HL-60 (cell line): ENCODE results near the gene COL4A6.

Experiments used
- DNase-seq, 2 experiments: peaks; one replicate each; pipeline ENCODE4 v3.0.0-alpha.2; 2010 to 2020; ENCODE audit warnings: low read depth in 1 of 2, low spot score in 1 of 2
- H3K27ac ChIP-seq: fragments of 250-450 bp; sonication (Bioruptor Pico); replicated peaks from 2 replicates; pipeline ENCODE4 v1.5.1; 2020; ENCODE audit warnings: mild to moderate bottlenecking, moderate library complexity
- H3K27me3 ChIP-seq: fragments of 250-450 bp; sonication (Bioruptor Pico); 2 replicates; pipeline ENCODE4 v1.5.1; 2021; ENCODE audit warnings: mild to moderate bottlenecking, moderate library complexity; ENCODE audit not compliant: insufficient read depth, poor library complexity, severe bottlenecking
- H3K4me3 ChIP-seq: replicated peaks from 2 replicates; pipeline ENCODE4 v1.5.1; 2011; ENCODE audit warnings: mild to moderate bottlenecking, control low read depth, low read length; ENCODE audit not compliant: insufficient read depth
- GABPA ChIP-seq: IDR thresholded peaks from 2 replicates; pipeline ENCODE4 v1.6.1; 2012; ENCODE audit warnings: low read depth
- POLR2AphosphoS5 ChIP-seq: IDR thresholded peaks from 2 replicates; pipeline ENCODE4 v1.6.1; 2012; ENCODE audit warnings: low read depth
- SPI1 ChIP-seq: IDR thresholded peaks from 2 replicates; pipeline ENCODE4 v1.6.1; 2012; ENCODE audit warnings: low read depth, mild to moderate bottlenecking, borderline replicate concordance
- TF ChIP-seq, protein P1 (sequence below): IDR thresholded peaks from one replicate; pipeline ENCODE4 v1.5.1; 2011; ENCODE audit warnings: low read length, control low read depth, inconsistent platforms; ENCODE audit not compliant: insufficient read depth
- TF ChIP-seq, protein P2 (sequence below): IDR thresholded peaks from 2 replicates; pipeline ENCODE4 v1.6.1; 2012; ENCODE audit warnings: low read depth; ENCODE audit not compliant: insufficient replicate concordance

The COL4A6 gene

DNA sequence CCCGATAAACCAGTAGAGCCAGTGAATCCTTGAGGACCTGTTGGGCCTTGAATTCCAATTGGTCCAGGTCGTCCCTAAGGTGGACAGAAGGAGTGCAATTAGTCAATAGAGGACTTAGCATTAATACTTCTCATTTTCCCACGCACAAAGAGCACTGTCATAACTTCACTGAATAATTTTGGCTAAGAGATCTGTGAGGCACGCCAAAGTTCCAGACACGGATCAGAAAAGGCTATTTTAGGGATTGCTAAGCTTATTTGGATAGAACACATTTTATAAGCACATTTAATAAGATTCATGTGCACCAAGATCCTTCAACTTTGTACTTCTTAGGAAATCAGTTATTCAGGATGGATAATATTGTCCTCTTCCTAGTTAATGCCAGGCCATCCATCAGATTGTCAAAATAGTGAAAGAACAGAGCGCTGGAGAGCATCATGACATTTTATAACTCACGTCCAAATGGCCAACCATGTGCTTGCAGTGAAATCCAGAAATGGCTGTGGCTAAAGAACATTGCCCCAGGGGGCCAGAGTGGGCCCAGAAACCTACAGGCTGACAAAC is 216.8 kb downstream of the COL4A6 start:
- H3K27me3 ChIP-seq, result peaks cover 2% of the 10 kb centered on the region
- TF ChIP-seq, protein P1, sequence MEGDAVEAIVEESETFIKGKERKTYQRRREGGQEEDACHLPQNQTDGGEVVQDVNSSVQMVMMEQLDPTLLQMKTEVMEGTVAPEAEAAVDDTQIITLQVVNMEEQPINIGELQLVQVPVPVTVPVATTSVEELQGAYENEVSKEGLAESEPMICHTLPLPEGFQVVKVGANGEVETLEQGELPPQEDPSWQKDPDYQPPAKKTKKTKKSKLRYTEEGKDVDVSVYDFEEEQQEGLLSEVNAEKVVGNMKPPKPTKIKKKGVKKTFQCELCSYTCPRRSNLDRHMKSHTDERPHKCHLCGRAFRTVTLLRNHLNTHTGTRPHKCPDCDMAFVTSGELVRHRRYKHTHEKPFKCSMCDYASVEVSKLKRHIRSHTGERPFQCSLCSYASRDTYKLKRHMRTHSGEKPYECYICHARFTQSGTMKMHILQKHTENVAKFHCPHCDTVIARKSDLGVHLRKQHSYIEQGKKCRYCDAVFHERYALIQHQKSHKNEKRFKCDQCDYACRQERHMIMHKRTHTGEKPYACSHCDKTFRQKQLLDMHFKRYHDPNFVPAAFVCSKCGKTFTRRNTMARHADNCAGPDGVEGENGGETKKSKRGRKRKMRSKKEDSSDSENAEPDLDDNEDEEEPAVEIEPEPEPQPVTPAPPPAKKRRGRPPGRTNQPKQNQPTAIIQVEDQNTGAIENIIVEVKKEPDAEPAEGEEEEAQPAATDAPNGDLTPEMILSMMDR, result no peak
- TF ChIP-seq GABPA (no peak), SPI1 (no peak), POLR2AphosphoS5 (no peak)
- TF ChIP-seq, protein P2, sequence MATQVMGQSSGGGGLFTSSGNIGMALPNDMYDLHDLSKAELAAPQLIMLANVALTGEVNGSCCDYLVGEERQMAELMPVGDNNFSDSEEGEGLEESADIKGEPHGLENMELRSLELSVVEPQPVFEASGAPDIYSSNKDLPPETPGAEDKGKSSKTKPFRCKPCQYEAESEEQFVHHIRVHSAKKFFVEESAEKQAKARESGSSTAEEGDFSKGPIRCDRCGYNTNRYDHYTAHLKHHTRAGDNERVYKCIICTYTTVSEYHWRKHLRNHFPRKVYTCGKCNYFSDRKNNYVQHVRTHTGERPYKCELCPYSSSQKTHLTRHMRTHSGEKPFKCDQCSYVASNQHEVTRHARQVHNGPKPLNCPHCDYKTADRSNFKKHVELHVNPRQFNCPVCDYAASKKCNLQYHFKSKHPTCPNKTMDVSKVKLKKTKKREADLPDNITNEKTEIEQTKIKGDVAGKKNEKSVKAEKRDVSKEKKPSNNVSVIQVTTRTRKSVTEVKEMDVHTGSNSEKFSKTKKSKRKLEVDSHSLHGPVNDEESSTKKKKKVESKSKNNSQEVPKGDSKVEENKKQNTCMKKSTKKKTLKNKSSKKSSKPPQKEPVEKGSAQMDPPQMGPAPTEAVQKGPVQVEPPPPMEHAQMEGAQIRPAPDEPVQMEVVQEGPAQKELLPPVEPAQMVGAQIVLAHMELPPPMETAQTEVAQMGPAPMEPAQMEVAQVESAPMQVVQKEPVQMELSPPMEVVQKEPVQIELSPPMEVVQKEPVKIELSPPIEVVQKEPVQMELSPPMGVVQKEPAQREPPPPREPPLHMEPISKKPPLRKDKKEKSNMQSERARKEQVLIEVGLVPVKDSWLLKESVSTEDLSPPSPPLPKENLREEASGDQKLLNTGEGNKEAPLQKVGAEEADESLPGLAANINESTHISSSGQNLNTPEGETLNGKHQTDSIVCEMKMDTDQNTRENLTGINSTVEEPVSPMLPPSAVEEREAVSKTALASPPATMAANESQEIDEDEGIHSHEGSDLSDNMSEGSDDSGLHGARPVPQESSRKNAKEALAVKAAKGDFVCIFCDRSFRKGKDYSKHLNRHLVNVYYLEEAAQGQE, result no peak
- H3K4me3 ChIP-seq, result no peak overlapping the region
- no peak for DNase-seq
- H3K27ac ChIP-seq, result no peak overlapping the region

DNA sequence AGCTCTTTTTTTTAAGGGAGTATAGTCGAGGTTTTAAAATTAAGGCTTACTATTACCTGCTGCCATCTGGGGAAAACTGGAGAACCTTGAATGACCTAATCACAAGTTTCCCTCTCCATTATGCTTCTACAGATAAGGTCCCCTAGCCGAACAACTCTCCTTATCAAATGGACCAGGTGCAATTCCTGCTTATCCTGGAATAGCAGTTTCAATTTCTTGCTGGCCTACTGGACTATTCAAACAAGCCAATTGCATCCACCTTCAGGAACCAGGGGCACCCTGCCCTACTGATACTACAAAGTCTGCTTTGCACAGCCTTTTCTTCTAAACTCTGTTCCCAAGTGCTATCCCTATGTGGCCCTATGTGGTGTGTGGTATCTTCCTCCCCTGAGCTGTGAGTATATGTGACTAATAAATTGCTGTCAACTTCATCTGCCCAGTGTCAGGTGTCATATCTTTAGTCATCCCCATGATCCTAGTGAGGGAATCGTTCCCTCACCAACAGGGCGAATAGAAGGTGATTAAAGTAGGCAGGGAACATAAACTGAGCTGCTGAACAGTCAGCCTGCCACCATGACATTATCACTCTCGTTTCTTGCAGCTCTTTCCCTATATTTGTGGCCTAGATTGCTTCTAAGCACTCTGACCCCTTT is 218.1 kb downstream of the COL4A6 start:
- no peak for DNase-seq
- TF ChIP-seq SPI1 (no peak), POLR2AphosphoS5 (no peak), GABPA (no peak)
- TF ChIP-seq, protein P2, result no peak
- TF ChIP-seq, protein P1, result no peak
- H3K4me3 ChIP-seq, result no peak overlapping the region
- no peak overlapping the region for H3K27ac ChIP-seq
- peaks cover 2% of the 10 kb centered on the region for H3K27me3 ChIP-seq

DNA sequence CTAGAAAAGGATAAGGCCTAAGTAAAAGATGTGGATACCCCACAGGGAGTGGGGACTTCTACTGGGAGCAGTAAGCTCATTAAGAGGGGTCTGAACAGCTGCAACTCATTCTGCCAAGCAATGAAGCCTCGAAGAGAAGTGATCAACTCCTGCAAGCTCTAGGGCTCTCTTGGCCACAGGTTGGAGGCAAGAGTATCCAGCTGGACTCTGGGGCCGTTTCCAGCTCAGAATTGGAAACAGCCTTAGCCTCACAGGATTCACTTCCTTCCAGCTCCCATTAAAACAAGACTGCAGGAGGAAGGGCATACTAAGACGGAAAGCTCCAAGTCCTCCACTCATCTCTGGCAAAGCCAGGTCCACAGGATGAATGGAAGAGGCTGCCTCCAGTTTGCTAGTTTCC is 220.3 kb downstream of the COL4A6 start:
- no peak overlapping the region for H3K27ac ChIP-seq
- H3K4me3 ChIP-seq, result no peak overlapping the region
- H3K27me3 ChIP-seq, result peaks cover 2% of the 10 kb centered on the region
- TF ChIP-seq SPI1 (no peak), POLR2AphosphoS5 (no peak), GABPA (no peak)
- TF ChIP-seq, protein P1, result no peak
- TF ChIP-seq, protein P2, result no peak
- DNase-seq, result no peak
